Endothelial cell of umbilical vein (primary cell): ENCODE measurements around the gene POLN.

Source experiments
- EZH2 ChIP-seq: IDR thresholded peaks from 2 replicates; pipeline ENCODE4 v1.6.1; 2012; ENCODE audit warnings: borderline replicate concordance, low read depth, mild to moderate bottlenecking, moderate library complexity, low read length, inconsistent platforms; ENCODE audit not compliant: severe bottlenecking
- TF ChIP-seq, protein P1 (sequence below), 2 donors: IDR thresholded peaks; 1 replicate in 1 of 2; 2 replicates in 1 of 2; pipeline ENCODE4 v1.5.1; 2011; ENCODE audit warnings: low read length in 2 of 2, mild to moderate bottlenecking in 2 of 2, moderate library complexity in 2 of 2, control low read depth in 1 of 2, inconsistent platforms in 1 of 2, low read depth in 1 of 2; ENCODE audit not compliant: insufficient read depth in 1 of 2; ENCODE audit errors: extremely low read depth in 1 of 2
- TF ChIP-seq, protein P2 (sequence below): IDR thresholded peaks from 2 replicates; pipeline ENCODE4 v1.6.1; 2011; ENCODE audit not compliant: insufficient read depth, insufficient read length

DNA sequence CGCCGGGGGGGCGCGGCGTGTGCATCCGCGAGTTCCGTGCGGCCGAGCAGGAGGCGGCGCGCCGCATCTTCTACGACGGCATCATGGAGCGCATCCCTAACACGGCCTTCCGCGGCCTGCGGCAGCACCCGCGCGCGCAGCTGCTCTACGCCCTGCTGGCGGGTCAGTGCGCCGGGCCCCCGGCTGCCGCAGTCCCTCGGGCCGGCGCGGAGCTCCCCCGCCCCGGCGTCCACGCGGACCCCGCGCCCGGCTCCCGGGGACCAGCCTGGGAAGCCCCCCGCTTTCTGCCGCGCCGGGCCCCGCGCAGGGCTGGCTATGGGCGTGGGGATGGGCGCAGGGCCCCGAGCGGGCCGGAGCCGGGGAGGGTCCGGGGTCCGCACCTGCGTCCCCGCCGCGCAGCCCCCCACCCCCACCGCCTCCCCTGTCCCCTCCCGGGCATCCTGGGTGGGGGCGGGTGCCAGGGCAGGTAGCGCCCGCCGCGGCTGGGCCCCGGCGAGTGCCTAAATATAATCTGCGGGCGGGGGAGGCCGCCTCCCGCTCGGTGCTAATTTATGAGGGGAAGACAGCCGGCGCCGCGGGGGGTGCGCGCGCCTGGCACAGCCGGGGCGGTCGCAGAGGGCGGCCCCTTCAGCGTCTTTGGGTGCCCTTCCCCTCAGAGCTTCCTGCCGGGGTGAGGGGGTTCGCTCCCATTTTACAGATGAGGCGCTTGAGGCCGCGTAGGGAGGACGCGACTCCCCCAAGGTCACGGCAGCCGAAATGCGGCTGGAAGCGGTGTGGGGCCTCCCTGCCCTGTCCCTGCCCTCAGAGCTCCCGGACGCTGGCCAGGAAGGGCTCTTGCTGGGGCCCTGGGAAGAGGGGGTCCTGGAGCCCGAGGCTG is 182.0 kb downstream of the POLN start:
- TF ChIP-seq, protein P1, sequence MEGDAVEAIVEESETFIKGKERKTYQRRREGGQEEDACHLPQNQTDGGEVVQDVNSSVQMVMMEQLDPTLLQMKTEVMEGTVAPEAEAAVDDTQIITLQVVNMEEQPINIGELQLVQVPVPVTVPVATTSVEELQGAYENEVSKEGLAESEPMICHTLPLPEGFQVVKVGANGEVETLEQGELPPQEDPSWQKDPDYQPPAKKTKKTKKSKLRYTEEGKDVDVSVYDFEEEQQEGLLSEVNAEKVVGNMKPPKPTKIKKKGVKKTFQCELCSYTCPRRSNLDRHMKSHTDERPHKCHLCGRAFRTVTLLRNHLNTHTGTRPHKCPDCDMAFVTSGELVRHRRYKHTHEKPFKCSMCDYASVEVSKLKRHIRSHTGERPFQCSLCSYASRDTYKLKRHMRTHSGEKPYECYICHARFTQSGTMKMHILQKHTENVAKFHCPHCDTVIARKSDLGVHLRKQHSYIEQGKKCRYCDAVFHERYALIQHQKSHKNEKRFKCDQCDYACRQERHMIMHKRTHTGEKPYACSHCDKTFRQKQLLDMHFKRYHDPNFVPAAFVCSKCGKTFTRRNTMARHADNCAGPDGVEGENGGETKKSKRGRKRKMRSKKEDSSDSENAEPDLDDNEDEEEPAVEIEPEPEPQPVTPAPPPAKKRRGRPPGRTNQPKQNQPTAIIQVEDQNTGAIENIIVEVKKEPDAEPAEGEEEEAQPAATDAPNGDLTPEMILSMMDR (IDR thresholded peaks at IDR 0.05; ENCODE audit: extremely low read depth in 1 of 2, insufficient read depth in 1 of 2, low read depth in 1 of 2, low read length in 2 of 2), result no peak
- peak; percentile 92 for TF ChIP-seq EZH2
- TF ChIP-seq, protein P2, sequence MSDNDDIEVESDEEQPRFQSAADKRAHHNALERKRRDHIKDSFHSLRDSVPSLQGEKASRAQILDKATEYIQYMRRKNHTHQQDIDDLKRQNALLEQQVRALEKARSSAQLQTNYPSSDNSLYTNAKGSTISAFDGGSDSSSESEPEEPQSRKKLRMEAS, result no peak
